DMS79 (cell line): ENCODE data around the gene HCRTR1.

ENCODE experiments used
- DNase-seq: peaks from one replicate; lab custom pipeline; 2025; lab: John Stamatoyannopoulos, UW

Gene HCRTR1

DNA sequence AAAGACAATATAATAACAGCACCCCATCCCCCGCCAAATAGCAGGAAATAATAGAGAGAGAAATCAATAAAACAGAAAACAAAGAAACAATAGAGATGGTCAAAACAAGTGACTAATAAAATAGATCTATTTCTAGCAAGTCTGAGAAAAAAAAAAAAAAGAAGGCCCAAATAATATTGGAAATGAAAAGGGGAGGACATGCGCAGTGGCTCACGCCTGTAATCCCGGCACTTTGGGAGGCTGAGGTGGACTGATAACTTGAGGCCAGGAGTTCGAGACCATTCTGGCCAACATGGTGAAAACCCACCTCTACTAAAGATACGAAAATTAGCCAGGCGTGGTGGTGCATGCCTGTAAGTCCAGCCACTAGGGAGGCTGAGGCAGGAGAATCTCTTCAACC is 18.5 kb upstream of the HCRTR1 start:
- DNase-seq = no peak

DNA sequence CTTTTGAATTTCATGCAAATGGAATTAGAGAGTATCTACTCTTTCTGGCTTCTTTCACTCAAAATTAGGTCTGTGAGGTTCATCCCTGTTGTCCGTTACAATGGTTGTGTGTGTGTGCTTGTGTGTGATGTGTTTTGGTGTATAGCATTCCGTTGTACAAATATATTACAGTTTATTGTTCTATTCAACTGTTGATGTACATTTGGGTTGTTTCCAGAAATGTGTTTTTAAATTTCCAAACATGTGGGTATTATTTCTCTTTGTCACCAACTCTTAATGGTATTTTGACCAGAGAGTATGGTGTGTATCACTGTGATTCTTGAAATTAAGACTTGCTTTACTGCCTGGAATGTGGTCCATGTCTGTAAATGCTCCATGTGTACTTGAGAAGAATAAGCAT is 16.8 kb upstream of the HCRTR1 start:
- no peak for DNase-seq

DNA sequence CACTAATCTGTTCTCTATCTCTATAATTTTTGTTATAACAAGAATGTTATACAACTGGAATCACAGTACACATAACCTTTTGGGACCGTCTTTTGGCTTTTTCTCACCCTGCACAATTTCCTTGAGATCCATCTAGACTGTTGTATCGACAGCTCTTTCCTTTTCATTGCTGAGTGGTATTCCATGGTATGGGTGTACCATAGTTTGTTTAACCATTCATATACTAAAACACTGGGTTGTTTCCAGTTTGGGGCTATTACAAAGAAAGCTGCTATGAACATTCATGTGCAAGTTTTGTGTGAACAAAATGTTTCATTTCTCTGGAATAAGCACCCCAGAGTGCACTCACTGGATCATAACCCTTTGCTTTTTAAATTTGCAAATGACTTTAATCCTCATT is 15.4 kb upstream of the HCRTR1 start:
- no peak for DNase-seq

DNA sequence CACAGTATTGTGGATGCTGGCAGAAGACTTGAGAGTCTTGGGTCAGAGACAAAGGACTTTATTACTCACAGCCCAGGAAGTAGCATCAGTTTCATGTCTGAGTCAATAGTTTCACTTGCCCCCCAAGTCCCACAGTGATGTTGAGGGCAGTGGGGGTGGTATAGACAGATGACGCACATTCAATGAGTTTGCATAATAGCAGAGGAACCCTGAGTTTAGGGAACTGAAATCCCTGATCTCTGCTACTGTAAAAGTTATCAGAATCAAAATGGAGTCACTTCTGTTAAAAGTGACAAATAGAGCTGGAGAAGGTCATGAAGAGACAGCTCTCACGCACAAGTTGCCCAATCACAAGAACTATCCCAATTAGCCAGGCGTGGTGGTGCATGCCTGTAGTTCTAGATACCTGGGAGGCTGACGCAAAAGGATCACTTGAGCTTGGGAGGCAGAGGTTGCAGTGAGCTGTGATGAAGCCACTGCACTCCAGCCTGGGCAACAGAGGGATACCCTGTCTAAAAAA is 11.5 kb upstream of the HCRTR1 start:
- DNase-seq = no peak

DNA sequence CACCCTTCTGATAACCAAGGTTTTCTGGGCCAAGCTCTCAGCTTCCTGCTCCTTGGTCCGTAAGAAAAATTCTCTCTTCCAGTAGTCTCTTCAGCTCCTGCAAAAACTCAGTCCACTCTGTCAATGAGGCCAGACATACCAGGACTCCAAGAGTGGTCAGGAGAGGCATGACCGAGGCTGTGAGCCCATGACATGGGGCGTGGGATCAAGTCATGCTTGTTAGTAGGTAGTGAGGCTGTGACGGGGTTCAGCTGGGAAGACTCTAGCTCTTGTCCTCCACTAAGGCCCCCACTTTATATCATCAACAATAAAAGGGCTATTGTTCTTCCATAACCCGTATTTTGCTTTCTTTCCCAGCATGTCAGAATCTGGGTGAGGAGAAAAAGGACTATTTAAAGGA is 10.1 kb upstream of the HCRTR1 start:
- DNase-seq = no peak

DNA sequence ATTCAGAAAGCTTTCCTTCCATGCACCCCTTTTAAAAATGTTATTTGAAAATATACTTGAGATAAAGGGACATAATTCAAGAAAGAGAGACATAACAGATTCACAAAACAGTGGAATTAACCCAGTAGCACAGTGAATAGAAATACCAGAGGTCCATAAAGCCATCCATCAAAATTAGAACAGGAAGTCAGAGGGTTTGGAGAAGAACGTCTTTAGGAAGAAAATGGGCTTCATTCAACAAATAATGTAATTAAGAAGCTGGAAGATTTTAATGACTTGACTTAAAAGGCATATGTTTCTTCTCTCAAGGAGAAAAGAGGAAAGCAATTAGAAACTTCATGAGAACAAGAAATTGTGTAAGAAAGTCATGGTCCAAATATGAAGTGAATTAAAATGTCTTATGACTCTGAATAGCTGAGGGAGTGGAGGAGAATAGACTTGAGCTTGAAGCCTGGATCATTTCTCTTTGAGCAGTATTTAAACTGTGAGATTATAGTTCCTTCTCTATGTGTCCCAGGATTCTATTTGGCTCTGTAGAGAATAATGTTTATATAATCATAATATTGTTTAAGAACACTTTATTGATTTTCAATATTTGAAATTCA is 7.9 kb upstream of the HCRTR1 start:
- no peak for DNase-seq

DNA sequence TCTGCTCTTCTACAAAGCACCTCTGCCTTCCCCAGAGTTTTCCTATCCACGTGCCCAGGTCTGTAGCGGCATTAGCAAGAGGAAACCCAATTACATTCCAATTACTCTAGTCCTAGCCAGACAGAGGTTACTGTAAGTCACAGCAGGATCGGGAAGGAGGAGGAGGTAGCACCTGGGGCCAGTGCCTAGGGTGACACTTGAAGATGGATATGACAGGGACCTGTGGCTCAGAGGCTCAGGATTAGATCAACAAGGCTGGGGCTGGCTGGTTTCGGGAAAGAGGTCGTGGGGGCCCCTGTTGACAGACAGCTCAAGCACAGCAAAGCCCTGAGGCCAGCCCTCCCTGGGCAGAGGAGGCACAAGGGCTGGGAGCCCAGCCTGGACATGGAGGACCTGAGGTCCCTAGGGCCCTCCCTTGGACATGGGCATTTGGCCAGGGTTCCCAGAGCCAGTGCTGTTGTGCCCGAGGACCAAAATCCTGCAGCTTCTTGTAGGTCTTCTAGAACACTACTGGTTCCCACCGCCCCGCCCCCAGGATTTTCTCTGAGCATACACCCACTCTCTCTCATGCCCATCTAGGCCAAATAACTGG is 3.0 kb upstream of the HCRTR1 start:
- no peak for DNase-seq

DNA sequence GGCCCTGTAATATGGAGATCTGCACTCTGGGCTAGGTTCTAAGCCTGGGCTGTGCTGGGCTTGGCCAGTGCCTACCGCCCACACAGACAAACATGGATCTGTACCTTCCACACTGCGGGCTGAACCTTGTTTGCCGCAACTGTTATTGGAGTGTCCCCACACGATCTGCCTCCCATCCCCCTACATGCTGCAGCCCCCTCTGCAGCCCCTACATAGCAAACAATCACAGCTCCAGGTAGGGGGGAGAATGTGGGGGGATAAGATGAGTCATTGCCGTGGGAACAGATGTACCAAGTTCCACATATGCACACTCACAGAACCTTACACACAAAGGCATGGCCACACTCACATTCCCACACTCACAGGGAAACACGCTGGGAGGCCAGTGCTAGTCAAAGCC is 2.1 kb upstream of the HCRTR1 start:
- no peak for DNase-seq

DNA sequence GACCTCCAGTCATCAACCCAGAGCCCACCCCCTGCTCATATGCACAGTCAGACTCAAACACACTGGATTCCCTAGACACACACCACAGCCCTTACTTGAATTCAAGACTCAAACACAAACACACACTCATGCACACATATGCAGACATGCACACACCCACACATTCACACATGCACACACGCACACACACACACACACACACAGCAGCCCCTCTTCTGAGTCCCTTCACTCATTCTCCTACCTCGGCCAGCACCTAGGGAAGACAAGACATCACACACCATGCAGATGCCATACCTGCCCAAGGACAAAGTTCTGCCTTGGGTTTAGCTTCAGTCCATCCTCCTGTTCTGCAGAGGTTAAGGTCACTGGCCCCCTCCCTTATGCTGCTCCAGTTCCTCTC is 1.6 kb upstream of the HCRTR1 start:
- no peak for DNase-seq

DNA sequence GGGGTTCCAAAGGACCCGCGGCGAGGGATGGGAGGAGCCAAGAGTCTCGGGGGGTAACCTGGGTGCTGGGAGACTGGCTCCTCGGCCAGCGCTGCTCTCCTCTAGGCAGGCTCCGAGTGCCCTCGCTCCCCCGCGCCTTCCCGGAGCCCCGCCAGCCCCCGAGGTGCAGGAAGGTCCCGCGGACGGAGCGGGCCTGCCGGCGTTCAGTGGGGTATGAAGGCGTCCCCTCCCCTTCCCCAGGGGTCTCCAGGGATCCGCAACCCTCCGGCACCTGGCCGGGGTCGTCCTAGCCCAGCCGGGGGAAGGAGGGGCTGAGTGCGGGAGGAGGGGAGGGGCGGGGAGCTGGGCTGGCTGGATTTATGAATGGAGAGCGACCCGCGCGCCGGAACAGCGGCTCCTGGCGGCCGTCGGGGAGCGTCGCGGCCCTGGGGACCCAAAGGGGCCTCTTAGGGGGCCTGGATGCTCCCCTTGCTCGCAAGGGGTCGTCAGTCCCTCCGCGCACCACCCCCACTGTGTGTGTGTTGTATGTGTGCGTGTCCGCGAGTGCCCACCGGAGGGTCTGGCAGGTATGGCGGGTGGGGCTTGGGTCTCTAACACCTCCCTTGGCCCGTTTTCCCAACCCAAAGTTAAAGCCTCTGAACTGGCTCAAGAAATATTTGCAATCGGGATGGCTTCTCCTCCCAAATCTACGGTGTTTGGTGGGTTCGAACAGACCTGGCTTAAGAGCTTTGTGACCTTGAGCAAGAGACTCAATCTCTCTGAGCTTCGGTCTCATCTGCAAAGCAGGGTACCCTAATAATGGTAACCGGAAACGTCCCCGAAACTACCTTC is 642 bp downstream of the HCRTR1 start:
- DNase-seq = peak; percentile 28

DNA sequence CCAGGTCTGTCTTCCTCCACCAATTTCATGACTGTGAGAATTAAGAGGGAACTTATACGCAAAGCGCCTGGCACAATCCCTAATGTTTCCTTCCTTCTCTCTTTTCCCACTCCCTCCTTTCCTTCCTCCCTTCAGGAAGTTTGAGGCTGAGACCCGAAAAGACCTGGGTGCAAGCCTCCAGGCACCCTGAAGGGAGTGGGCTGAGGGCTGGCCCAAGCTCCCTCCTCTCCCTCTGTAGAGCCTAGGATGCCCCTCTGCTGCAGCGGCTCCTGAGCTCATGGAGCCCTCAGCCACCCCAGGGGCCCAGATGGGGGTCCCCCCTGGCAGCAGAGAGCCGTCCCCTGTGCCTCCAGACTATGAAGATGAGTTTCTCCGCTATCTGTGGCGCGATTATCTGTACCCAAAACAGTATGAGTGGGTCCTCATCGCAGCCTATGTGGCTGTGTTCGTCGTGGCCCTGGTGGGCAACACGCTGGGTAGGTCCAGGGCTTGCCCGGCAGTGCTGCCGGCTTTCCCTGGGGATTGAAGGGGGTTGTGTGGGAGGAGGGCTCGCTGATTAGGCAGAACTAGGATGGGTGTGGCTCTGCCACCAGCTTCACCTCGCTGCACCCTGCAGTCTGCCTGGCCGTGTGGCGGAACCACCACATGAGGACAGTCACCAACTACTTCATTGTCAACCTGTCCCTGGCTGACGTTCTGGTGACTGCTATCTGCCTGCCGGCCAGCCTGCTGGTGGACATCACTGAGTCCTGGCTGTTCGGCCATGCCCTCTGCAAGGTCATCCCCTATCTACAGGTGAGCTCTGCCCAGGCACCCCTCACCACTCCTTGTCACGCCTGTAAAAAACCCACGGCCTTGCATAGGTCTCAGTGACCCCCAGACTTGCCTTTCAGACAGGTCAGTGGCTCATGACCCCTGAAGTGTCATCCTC is 1.7 kb downstream of the HCRTR1 start:
- no peak for DNase-seq

DNA sequence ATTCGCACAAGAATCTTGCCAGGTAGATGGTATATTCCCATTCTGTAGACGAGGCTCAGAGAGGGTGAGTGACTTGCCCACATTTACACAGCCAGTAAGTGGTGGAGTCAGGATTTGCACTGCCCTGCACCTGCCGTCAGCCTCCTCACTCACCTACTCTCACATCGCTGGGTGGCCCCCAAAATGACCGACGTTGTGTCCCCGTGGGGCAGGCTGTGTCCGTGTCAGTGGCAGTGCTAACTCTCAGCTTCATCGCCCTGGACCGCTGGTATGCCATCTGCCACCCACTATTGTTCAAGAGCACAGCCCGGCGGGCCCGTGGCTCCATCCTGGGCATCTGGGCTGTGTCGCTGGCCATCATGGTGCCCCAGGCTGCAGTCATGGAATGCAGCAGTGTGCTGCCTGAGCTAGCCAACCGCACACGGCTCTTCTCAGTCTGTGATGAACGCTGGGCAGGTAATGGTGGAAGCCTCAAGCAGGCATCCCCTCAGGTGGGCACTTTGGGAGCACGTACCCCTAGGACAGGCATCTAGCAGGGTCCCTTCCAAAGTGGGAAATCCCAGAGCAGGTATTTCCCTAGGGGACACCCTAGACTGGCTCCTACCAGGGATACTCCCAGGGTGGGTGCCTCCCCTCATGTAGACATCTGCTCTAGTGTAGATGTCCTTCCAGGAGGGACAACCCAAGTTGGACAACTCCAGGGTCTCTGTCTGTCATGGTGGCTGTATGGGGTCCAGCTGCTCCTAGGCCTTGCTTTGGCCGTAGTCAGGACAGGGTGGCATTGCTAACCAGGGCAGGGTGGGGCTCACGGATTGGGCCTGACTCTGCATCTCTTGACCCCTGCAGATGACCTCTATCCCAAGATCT is 3.4 kb downstream of the HCRTR1 start:
- no peak for DNase-seq

DNA sequence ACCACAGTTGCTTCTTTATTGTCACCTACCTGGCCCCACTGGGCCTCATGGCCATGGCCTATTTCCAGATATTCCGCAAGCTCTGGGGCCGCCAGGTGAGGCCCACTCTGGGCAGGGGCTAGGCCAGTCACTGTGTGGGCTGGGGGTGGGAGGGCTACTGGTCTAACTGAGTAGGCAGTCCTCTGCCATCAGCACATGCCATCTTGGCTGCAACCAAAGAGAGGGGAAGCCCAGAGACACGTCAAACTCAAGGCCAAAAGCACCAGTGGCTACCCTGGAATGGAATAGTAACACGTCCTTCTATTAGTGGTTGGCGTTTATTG is 4.0 kb downstream of the HCRTR1 start:
- no peak for DNase-seq

DNA sequence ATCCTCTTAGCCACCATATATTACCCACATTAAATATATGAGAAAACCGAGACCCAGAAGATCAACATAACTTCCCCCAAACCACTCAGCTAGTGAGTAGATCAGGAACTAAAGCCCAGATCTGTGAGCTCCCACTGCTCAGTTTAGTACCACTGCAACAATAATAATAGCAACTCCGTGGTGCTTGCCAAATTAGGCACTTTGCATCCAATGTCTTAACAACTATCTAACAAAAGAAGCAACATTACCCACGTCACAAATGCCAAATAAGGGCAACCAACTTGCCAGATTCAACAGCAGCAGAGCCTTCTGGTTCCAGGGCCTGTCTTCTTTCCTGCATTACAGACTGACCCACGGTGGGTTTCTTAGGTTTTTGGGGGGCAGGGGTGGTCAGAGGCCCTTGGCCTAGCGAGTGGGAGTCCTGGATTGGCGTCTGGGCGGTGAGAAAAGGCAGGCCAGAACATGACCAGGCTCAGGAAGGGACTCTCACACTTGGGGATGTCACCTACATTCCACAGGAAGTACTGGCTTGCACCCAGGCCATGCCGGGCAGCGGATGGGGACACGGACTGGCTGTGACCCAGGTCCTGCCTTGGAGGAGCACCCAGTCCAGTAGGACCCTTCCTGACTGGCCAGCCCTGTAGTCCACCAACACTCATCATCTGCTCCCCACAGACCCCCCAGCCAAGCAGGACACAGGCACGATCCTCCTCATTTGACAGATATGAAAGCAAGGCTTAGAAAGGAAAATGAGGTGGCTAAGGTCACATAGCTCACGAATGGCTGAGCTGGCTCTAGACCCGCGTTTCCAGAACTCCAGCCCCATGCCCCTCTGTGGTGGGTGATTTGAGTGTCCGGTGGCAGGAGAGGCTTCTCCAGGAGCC is 4.6 kb downstream of the HCRTR1 start:
- DNase-seq = no peak

DNA sequence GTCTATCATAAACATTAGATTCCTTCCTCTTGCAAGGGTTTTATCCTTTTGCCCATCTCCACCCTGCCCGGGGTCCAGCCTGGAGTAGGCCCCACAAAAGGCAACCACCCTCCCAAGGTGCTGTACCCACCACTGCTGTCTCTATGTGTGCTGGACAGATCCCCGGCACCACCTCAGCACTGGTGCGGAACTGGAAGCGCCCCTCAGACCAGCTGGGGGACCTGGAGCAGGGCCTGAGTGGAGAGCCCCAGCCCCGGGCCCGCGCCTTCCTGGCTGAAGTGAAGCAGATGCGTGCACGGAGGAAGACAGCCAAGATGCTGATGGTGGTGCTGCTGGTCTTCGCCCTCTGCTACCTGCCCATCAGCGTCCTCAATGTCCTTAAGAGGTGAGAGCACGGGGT is 5.9 kb downstream of the HCRTR1 start:
- no peak for DNase-seq

DNA sequence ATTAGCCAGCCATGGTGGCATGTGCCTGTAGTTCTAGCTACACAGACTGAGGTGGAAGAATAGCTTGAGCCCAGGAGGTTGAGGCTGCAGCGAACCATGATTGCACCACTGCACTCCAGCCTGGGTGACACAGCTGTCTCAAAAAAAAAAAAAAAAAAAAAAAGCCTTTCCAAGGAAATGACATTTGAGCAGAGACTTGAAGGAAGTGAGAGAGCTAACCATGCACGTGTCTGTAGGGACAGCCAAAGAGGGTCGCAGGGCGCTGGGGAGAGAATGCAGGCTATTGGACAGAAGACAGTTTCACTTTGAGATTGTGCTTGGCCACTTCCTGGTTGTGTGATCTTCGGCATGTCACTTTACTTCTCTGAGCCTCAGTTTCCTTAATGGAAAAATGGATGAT is 6.8 kb downstream of the HCRTR1 start:
- no peak for DNase-seq

DNA sequence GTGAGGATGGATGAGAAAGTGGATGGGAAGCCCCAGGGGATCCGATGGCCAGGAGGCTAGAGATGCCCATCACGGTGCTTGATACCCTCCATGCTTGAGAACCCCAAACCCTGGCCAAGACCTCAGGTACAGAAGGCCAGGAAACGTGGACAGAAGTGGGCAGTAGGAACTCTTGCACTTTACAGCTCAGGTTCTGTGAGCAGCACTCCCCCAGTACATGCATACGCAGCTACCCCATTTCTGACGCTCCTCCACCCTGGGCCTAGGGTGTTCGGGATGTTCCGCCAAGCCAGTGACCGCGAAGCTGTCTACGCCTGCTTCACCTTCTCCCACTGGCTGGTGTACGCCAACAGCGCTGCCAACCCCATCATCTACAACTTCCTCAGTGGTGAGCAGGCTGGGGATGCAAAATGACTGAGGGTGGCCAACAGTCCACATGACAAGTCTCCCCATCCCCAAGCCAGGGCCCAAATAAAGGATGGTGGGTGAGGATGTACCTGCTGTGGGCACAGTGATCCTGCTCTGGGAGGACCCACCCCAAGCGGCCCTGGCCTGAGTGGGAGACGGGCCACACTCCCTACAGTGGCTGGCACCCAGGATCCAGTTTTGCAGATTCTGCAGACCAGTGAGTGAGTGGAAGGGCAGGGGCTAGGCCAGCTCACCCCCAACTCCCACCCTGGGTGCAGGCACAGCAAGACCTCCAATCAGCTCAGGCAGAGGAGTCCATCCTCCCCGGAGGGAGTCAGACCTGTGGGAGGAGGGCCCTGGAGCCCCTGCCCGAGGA is 7.4 kb downstream of the HCRTR1 start:
- DNase-seq = no peak

DNA sequence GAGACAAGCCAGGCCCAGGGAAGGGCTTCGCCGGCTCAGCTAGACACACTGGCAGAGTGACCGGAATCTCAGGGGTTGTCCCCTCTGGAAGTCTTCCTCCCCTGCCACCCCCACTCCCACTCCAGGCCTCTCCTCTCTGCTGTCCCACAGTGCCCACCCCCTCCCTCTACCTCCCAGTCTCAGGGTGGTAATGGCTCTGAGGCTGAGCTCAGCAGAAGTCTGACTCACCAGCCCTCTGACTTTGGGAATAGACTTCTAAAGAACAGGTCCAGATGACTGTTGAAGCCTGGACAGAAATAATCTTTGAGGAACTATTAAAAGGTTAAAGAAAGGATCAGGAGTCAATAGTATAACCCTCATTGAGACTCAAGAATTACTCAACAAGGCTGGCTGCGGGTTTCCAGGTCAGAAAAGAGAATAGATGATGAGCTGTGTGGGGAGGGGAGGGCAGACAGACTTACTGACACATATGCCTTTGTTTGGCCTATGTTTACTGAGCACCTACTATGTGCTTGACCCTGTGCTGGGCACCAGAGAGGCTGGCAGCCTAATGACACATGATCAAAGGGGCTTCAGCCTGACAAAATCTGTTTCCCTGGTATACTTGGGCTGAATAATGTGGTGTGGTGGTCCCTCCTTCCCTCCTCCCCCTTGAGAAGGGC is 8.2 kb downstream of the HCRTR1 start:
- no peak for DNase-seq
